CD14-positive monocyte (primary cell): ENCODE results near the gene CPSF3. TPM values are rescaled to one million over a fixed set of nuclear protein-coding genes. Genes with fewer than 3 reads are reported as not detected.

ENCODE experiments used
- DNase-seq, 3 donors: peaks; one replicate each; pipeline ENCODE4 v3.0.0-alpha.2; 2011 to 2022
- H2AFZ ChIP-seq: 2 replicates; pipeline ENCODE4 v1.6.0; 2012; ENCODE audit warnings: mild to moderate bottlenecking, low read depth, low read length, inconsistent platforms; ENCODE audit not compliant: insufficient read depth, poor library complexity, severe bottlenecking
- H3K27ac ChIP-seq, 2 donors: 1 replicate in 1 of 2; 2 replicates in 1 of 2; pipeline ENCODE4 v1.5.1; 2012 to 2013; ENCODE audit warnings: low read length in 2 of 2, control low read depth in 1 of 2, inconsistent platforms in 1 of 2, low read depth in 1 of 2, mild to moderate bottlenecking in 1 of 2
- H3K27me3 ChIP-seq, 2 donors: one replicate each; pipeline versions ENCODE4 v1.6.0 to v1.6.1; 2011 to 2013; ENCODE audit warnings: low read length in 2 of 2; ENCODE audit not compliant: control insufficient read depth in 2 of 2, insufficient read depth in 2 of 2
- H3K36me3 ChIP-seq, 2 donors: replicated peaks in 1 of 2; 1 replicate in 1 of 2; 2 replicates in 1 of 2; pipeline versions ENCODE4 v1.5.1 to v1.6.1; 2012 to 2013; ENCODE audit warnings: low read length in 2 of 2, control low read depth in 1 of 2, inconsistent platforms in 1 of 2, mild to moderate bottlenecking in 1 of 2; ENCODE audit not compliant: insufficient read depth in 2 of 2, control insufficient read depth in 1 of 2
- H3K4me1 ChIP-seq, 2 donors: 1 replicate in 1 of 2; 2 replicates in 1 of 2; pipeline versions ENCODE4 v1.5.1 to v1.6.1; 2012 to 2013; ENCODE audit warnings: low read length in 2 of 2, control low read depth in 1 of 2, inconsistent platforms in 1 of 2, mild to moderate bottlenecking in 1 of 2, moderate library complexity in 1 of 2; ENCODE audit not compliant: insufficient read depth in 2 of 2, control insufficient read depth in 1 of 2
- H3K4me2 ChIP-seq: replicated peaks from 2 replicates; pipeline ENCODE3; 2012; ENCODE audit warnings: low read length, moderate library complexity, mild to moderate bottlenecking; ENCODE audit not compliant: poor library complexity, severe bottlenecking; ENCODE audit errors: extremely low read depth
- H3K4me3 ChIP-seq, 3 experiments: fragments of 200-600 bp in 1 of 3; sonication (generic) in 1 of 3; replicated peaks in 1 of 3; 1 replicate in 2 of 3; 2 replicates in 1 of 3; pipeline ENCODE4 v1.5.1; 2011 to 2013; ENCODE audit warnings: low read length in 3 of 3, mild to moderate bottlenecking in 3 of 3, control low read depth in 2 of 3, low read depth in 2 of 3, inconsistent platforms in 1 of 3, moderate library complexity in 1 of 3
- H3K79me2 ChIP-seq: 2 replicates; pipeline ENCODE4 v1.6.0; 2012; ENCODE audit warnings: mild to moderate bottlenecking, control low read depth, inconsistent platforms, low read length, moderate library complexity; ENCODE audit not compliant: insufficient read depth
- H3K9ac ChIP-seq: 2 replicates; pipeline ENCODE4 v1.6.0; 2017; ENCODE audit warnings: low read length, mild to moderate bottlenecking; ENCODE audit not compliant: insufficient read depth, poor library complexity, severe bottlenecking
- H3K9me3 ChIP-seq, 2 donors: replicated peaks in 1 of 2; 1 replicate in 1 of 2; 2 replicates in 1 of 2; pipeline versions ENCODE4 v1.5.1 to v1.6.1; 2012 to 2013; ENCODE audit warnings: low read length in 2 of 2, control low read depth in 1 of 2; ENCODE audit not compliant: control insufficient read depth in 1 of 2, insufficient read depth in 1 of 2
- H4K20me1 ChIP-seq: 2 replicates; pipeline ENCODE4 v1.6.0; 2012; ENCODE audit warnings: mild to moderate bottlenecking, low read length, control low read depth, moderate library complexity; ENCODE audit not compliant: insufficient read depth
- H3K27ac Mint-ChIP-seq, 7 donors: one replicate each; pipeline ENCODE4 v1.8.0; 2020; ENCODE audit warnings: mild to moderate bottlenecking in 7 of 7, mixed read lengths in 7 of 7, moderate library complexity in 6 of 7, inconsistent platforms in 2 of 7
- H3K27me3 Mint-ChIP-seq, 3 donors: one replicate each; pipeline ENCODE4 v1.8.0; 2021 to 2022; ENCODE audit warnings: low read depth in 3 of 3, mild to moderate bottlenecking in 3 of 3, mixed read lengths in 3 of 3, moderate library complexity in 3 of 3, inconsistent platforms in 1 of 3
- H3K36me3 Mint-ChIP-seq, 2 donors: one replicate each; pipeline ENCODE4 v1.8.0; 2020; ENCODE audit warnings: mixed read lengths in 2 of 2, inconsistent platforms in 1 of 2, mild to moderate bottlenecking in 1 of 2
- H3K4me1 Mint-ChIP-seq: one replicate; pipeline ENCODE4 v1.8.0; 2020; ENCODE audit warnings: mild to moderate bottlenecking, mixed read lengths
- H3K4me3 Mint-ChIP-seq, 2 donors: one replicate each; pipeline ENCODE4 v1.8.0; 2020; ENCODE audit warnings: mild to moderate bottlenecking in 2 of 2, mixed read lengths in 2 of 2, moderate library complexity in 1 of 2
- H3K9me3 Mint-ChIP-seq, 7 donors: one replicate each; pipeline ENCODE4 v1.8.0; 2020 to 2022; ENCODE audit warnings: mixed read lengths in 7 of 7, mild to moderate bottlenecking in 6 of 7, moderate library complexity in 6 of 7, inconsistent platforms in 2 of 7
- WGBS: methylation state at CpG from one replicate; pipeline ENCODE4 v1.1.5; 2013; ENCODE audit warnings: missing lambda C conversion rate; ENCODE audit not compliant: insufficient coverage; 5-methylcytosine and 5-hydroxymethylcytosine counted together
- intact Hi-C, 2 donors: fragments of 100-400 bp; cut with micrococcal nuclease; formaldehyde crosslinking; loops; one replicate each; pipeline versions ENCODE4 v1.15.0 to v1.15.1; 2023
- polyA plus RNA-seq, 3 donors: library from polyadenylated mRNA; depleted of rRNA in 1 of 3; unstranded in 2 of 3; stranded (reverse) in 1 of 3; fragments of 300-500 nt in 2 of 3; fragments of >200 nt in 1 of 3; fragmentation: Illumina TruSeq in 2 of 3; gene quantifications; 1 replicate in 2 of 3; 2 replicates in 1 of 3; pipeline ENCODE4 v1.2.3, GENCODE V29; 2012 to 2021
- TF ChIP-seq, protein P1 (sequence below): fragments of 200-600 bp; IDR thresholded peaks from one replicate; pipeline ENCODE4 v1.8.0; 2022; ENCODE audit warnings: antibody characterized with exemption, mild to moderate bottlenecking

CPSF3 gene
- polyA plus RNA-seq, 3 donors, result 17.2 to 34.0 (median 26.6) TPM

GRCh38 chr2:9443526-9443925 is 20.1 kb downstream of the CPSF3 start:
- Histone ChIP-seq H3K79me2 (no peaks in the 10 kb centered on the region), H3K4me2 (no peak overlapping the region), H3K27me3 (no peaks in the 10 kb centered on the region), H2AFZ (no peak overlapping the region), H3K4me3 (no peak overlapping the region), H4K20me1 (no peaks in the 10 kb centered on the region), H3K9me3 (no peaks in the 10 kb centered on the region), H3K4me1 (no peaks in the 10 kb centered on the region), H3K36me3 (peaks cover 80 to 88% of the 10 kb centered on the region in 2 donors), H3K27ac (no peak overlapping the region), H3K9ac (no peak overlapping the region)
- no peaks in the 10 kb centered on the region for H3K27me3 Mint-ChIP-seq
- intact Hi-C loops, result no loop called here
- 100% methylated on average over 2 of the region's 5 CpGs for WGBS
- DNase-seq, result no peak
- H3K9me3 Mint-ChIP-seq, result no peaks in the 10 kb centered on the region
- peak overlapping the region in 1 of 7 donors; percentile 38 for H3K27ac Mint-ChIP-seq
- H3K36me3 Mint-ChIP-seq, result peaks cover 67 to 79% of the 10 kb centered on the region in 2 donors
- no peak overlapping the region for H3K4me3 Mint-ChIP-seq
- TF ChIP-seq, protein P1, sequence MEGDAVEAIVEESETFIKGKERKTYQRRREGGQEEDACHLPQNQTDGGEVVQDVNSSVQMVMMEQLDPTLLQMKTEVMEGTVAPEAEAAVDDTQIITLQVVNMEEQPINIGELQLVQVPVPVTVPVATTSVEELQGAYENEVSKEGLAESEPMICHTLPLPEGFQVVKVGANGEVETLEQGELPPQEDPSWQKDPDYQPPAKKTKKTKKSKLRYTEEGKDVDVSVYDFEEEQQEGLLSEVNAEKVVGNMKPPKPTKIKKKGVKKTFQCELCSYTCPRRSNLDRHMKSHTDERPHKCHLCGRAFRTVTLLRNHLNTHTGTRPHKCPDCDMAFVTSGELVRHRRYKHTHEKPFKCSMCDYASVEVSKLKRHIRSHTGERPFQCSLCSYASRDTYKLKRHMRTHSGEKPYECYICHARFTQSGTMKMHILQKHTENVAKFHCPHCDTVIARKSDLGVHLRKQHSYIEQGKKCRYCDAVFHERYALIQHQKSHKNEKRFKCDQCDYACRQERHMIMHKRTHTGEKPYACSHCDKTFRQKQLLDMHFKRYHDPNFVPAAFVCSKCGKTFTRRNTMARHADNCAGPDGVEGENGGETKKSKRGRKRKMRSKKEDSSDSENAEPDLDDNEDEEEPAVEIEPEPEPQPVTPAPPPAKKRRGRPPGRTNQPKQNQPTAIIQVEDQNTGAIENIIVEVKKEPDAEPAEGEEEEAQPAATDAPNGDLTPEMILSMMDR, result no peak
- no peaks in the 10 kb centered on the region for H3K4me1 Mint-ChIP-seq

DNA sequence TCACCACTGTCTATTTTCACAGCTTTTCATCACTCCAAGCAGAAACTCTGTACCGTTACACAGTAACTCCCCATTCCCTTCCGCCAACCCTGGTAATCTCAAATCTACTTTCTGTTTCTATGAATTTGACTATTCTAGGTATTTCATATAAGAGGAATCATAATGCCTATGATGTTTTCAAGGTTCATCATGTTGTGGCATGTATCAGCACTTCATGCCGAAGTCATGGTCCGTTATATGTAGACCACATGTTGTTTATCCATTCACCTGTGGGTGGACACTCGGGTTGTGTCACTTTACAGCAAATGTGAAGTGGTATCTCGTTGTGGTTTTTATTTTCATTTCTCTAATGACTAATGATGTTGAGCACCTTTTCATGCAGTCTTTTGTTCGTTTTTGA is 21.6 kb downstream of the CPSF3 start:
- Histone ChIP-seq H2AFZ (no peak overlapping the region), H3K9me3 (no peaks in the 10 kb centered on the region), H3K4me2 (no peak overlapping the region), H3K9ac (no peak overlapping the region), H3K36me3 (peaks cover 74 to 85% of the 10 kb centered on the region in 2 donors), H3K4me1 (no peaks in the 10 kb centered on the region), H4K20me1 (no peaks in the 10 kb centered on the region), H3K27me3 (no peaks in the 10 kb centered on the region), H3K27ac (no peak overlapping the region), H3K4me3 (no peak overlapping the region), H3K79me2 (no peaks in the 10 kb centered on the region)
- Mint-ChIP-seq H3K36me3 (peaks cover 64 to 85% of the 10 kb centered on the region in 2 donors), H3K27me3 (no peaks in the 10 kb centered on the region), H3K4me1 (no peaks in the 10 kb centered on the region), H3K4me3 (no peak overlapping the region), H3K9me3 (no peaks in the 10 kb centered on the region), H3K27ac (no peak overlapping the region)
- intact Hi-C loops, result no loop called here
- WGBS, result no CpG with 5 or more reads among the region's 7 CpGs
- no peak for DNase-seq
- TF ChIP-seq, protein P1, result no peak
